DND-41 (cell line): ENCODE results near the gene JARID2.

Experiments
- CTCF ChIP-seq: IDR thresholded peaks from 2 replicates; pipeline ENCODE4 v1.5.1; 2012; ENCODE audit warnings: borderline replicate concordance, low read length, moderate library complexity, mild to moderate bottlenecking; ENCODE audit not compliant: poor library complexity, severe bottlenecking; ENCODE audit errors: extremely low read depth
- EZH2 ChIP-seq: IDR thresholded peaks from 3 replicates; pipeline ENCODE4 v1.6.1; 2012; ENCODE audit warnings: borderline replicate concordance, low read depth, mild to moderate bottlenecking, moderate library complexity, low read length, inconsistent platforms; ENCODE audit not compliant: severe bottlenecking

- TF ChIP-seq EZH2, result no peak
- no peak for TF ChIP-seq CTCF
These were observed 292.2 kb downstream of the JARID2 start for GRCh38 chr6:15538106-15538505.
